ENCODE data around the gene FLVCR2.
"Not testable (repeated sequence)": the region's sequence is repeated elsewhere in the genome, so short reads cannot be mapped to it uniquely, and the experiment has no call there.

Gene FLVCR2

DNA sequence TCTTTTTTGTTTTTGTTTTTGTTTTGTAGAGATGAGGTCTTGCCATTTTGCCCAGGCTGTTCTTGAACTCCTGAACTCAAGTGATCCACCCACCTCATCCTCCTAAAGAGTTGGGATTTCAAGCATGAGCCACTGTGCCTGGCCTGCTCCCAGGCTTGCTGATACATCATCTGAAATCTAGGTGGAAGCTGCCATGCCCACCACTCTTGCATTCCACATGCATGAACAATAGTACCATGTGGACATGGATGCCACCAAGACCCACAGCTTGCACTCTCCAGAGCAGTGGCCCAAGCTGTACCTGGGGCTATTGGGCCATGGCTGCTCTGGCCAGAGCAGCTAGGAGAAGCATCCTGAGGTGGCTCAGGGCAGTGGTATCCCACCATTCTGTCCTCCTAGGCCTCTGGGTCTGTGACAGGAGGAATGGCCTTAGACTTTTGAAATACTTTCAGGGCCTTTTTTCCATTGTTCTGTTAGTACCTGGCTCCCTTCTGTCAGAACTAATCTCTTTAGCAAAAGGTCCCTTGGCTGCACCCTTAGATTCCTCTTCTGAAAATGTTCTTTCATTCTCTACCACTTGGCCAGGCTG is 13.7 kb downstream of the FLVCR2 start:
- DNase-seq (ENCODE audit: low spot score), result no peak

GRCh38 chr14:75595226-75595625 is 16.8 kb downstream of the FLVCR2 start:
- no peak for DNase-seq (ENCODE audit: low spot score)

- no peak for DNase-seq (ENCODE audit: low spot score)
Measured at GRCh38 chr14:75597149-75597548, 18.7 kb downstream of the FLVCR2 start.

DNA sequence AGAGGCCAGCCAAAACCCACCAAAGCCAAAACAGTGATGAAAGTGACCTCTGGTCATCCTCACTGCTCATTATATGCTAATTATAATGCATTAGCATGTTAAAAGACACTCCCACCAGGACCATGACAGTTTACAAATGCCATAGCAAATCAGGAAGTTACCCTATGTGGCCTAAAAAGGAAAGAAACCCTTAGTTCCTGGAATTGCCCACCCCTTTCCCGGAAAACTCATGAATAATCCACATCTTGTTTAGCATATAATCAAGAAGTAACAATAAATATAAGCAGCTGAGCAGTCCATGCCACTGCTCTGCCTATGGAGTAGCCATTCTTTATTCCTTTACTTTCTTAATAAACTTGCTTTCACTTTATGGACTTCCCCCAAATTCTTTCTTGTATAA is 21.7 kb downstream of the FLVCR2 start:
- not testable (repeated sequence) for DNase-seq (ENCODE audit: low spot score)

DNA sequence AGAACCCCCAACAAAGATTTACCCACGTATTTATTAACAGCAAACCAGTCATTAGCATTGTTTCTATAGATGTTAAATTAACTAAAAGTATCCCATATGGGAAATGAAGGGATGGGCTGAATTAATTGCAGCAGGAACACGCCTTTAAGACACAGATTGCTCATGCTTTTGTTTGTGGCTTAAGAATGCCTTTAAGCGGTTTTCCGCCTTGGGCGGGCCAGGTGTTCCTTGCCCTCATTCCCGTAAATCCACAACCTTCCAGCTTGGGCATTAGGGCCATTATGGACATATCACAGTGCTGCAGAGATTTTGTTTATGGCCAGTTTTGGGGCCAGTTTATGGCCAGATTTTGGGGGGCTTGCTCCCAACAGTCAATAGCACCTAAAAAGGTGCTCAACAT is 22.6 kb downstream of the FLVCR2 start:
- not testable (repeated sequence) for DNase-seq (ENCODE audit: low spot score)

GRCh38 chr14:75602503-75602902 is 24.1 kb downstream of the FLVCR2 start:
- DNase-seq (ENCODE audit: low spot score), result no peak

- no peak for DNase-seq (ENCODE audit: low spot score)
Measured at GRCh38 chr14:75604979-75605851, 26.8 kb downstream of the FLVCR2 start.

- DNase-seq (ENCODE audit: low spot score), result no peak
Measured at GRCh38 chr14:75605916-75606315, 27.5 kb downstream of the FLVCR2 start.

GRCh38 chr14:75607044-75607443 is 28.6 kb downstream of the FLVCR2 start:
- no peak for DNase-seq (ENCODE audit: low spot score)

GRCh38 chr14:75607842-75608640 is 29.6 kb downstream of the FLVCR2 start:
- no peak for DNase-seq (ENCODE audit: low spot score)

GRCh38 chr14:75609116-75609515 is 30.7 kb downstream of the FLVCR2 start:
- no peak for DNase-seq (ENCODE audit: low spot score)

DNA sequence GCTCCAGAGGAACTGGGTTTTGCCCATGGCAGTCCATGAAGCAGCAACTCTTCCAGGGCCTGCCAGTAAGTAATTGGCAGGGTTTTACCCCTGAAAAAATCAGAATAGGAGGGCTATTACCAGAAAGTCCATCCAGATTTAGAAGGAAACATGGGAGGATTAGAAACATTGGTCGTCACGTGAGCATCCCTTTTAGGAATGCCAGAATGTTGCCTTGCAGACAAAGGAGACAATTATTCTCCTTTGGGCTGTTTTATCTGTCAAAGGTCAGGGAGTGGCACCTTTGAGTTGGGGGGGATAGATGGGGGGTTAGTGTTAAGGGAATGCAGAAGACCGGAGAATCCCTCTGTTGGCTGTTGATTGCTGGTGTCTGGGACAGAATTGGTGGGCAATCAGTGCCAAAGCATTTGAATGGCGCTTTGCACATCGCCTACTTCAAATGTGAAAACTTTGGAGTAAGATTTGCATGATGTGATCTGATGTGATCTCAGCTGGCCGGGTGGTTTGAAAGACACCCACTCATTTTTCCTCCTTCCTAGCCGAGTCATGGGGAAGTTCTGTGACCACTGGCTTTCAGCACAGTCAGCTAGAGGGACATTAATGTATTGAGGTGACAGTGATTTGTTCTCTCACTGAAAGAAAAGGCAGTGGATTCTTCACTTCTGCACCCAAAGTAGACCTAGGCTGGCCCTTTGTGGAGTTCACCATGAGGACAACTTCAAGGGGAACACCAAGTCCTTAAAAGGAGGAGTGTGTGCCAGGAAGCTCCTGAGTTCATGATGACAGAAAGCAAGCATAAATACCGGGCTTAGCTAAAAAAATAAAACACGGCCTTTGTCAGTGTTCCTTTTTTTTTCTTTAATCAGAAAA is 31.4 kb downstream of the FLVCR2 start:
- DNase-seq (ENCODE audit: low spot score), result no peak

DNA sequence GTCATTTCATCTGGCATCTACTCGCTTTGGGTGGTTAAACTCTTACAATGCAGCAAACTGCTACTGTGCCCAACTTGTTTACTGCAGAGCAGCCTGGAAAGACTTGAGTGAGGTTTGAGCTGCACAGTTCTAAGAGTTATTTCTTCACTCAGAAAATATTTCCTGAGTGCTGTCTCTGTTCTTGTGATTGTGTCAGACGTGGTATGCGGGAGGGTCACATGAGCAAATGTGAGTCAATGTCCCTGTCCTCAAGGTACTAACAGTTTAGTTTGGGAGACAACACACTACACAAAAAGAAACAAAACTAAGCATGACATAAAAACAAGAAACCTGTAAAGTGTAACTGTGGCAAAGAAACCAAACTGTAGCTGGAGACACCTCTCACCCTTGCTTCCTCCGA is 32.4 kb downstream of the FLVCR2 start:
- DNase-seq (ENCODE audit: low spot score), result no peak

- no peak for DNase-seq (ENCODE audit: low spot score)
Measured at GRCh38 chr14:75612157-75612556, 33.7 kb downstream of the FLVCR2 start.

DNA sequence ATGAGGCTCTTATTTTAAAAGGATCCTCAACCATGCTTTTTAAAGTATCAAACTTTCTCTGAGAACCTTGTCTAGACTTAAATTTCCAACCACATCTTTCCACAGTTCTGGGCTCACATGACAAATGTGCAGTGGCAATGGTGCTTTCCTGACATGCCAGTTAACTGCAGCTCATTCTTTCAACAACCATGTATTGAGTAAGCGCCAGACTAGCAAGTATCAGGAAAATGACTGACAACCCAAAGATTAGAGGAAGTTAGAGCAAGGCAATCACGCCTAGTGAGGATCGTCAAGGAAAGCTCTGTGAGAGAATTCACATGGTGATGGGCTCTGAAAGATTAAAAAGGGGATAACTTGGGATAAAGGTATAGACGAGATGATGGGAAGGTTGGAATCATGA is 35.8 kb downstream of the FLVCR2 start:
- no peak for DNase-seq (ENCODE audit: low spot score)

- DNase-seq (ENCODE audit: low spot score), result no peak
Measured at GRCh38 chr14:75615200-75615599, 36.8 kb downstream of the FLVCR2 start.

DNA sequence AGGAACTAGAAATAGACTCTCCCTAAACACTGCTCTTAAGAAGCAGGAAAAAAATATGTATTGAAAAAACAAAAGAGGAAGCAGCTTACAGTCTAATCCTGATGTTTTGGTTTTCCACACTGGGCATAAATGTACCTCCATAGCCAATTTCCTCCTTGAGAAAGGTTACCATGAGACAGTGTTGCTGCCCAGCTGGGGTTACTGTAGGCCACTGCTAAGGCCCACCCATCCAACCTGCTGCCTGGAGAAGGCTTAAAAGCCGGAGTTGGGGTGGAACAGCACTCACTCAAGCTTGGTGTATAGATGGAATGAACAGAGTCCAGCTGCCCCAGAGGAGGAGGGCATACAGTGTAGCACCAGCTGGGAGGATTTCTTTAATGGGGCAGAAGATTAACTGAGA is 41.1 kb downstream of the FLVCR2 start:
- no peak for DNase-seq (ENCODE audit: low spot score)

DNA sequence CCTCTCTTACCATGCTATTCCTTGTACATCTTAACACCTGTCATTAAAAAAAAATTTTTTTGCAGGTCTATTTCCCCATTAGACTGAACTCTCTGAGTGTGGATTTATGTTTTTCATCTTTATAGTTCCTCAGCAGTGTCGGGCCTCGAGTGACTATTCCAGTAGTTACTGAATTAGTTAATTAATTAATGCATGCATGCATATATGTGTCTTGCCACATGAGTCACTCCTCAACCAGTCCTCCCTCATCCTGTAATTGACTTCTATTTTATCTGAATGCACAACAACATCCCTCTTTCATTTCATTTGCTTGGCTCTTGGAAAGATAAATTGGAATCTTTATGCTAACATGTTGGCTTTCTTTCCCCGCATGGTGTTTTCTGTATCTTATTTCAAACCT is 46.6 kb downstream of the FLVCR2 start:
- no peak for DNase-seq (ENCODE audit: low spot score)

DNA sequence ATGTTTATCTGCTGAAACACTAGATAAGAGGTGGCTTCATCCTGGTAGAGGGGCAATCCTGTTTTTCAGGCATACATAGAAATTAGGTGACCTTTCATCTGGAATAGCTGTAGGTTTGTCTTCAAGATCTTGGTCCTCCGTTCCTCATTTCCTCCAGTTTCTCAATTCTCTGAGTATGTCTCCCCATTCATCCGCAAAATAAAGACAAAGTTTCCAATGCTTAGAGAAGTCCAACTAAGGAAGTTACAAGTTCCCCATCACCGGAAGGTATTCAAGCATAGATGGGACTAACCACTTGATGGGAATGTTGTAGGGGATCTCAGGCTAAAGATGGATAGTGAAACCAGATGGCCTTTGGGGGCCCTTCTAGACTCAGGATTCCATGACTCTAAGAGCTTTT is 48.0 kb downstream of the FLVCR2 start:
- no peak for DNase-seq (ENCODE audit: low spot score)

DNA sequence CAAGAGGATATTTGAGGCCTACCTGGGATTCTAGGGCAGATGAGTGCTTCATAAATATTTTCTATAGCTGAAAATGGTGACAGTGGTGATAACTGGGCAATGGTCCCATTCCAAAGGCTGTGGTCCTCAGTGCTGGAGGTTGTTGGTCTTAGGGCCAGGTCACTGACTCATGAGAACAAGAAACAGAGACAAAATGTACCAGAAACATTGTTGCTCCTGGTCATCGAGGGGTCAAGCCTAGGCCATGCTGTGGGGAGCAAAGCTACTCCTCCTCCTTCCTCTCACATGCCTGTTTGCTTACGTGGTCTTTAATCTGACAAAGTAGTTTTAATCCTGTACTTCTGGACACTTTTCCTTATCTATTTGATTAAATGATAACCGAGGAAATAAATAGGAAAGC is 48.4 kb downstream of the FLVCR2 start:
- DNase-seq (ENCODE audit: low spot score), result no peak

DNA sequence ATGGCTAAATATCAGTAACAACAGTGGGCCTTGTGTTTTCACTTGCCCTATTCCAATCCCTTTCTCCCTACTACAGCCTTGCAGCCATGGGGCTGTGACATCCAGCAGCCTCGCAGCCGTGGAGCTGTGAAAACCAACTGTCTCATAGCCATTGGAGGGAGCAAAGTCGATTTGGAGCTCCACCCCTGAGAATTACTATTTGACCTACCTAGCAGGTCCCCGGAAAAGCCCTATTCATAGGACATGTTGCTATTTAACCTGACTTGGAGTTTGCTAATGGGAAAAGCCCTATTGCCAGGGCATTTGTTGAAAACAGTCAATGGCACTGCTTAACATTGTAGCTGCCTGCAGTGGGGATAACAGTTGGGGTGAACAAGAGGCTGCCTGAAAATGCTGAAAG is 49.0 kb downstream of the FLVCR2 start:
- no peak for DNase-seq (ENCODE audit: low spot score)

DNA sequence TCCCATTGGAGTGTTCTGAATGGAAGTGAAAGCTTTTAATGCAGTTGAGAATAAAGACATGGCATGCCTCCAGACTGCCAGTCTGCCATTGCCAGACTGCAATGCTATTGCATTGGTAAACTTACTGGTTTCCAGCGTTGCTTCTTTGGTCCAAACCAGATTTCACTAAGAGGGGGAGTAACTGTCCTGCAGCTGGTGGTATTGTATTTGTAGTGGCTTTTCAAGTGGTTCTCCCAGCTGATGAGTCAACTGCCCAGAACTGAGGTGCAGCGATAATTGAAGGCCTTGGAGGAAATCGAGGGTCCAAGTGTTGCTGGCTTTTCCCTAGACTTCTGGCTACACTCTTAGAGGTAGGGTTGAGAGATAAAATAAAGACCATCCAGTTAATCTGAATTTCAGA is 50.4 kb downstream of the FLVCR2 start:
- no peak for DNase-seq (ENCODE audit: low spot score)

Data from RKO (cell line).